Adrenal gland (tissue), 5 donors: ENCODE measurements around the gene PCDHGA2.
"Not testable (repeated sequence)": the region's sequence is repeated elsewhere in the genome, so short reads cannot be mapped to it uniquely, and the experiment has no call there.

Experiments
- CTCF ChIP-seq, 6 experiments: fragments of 450-650 bp in 4 of 6; fragments of 200-600 bp in 2 of 6; sonication (generic) in 1 of 6; IDR thresholded peaks; 1 replicate in 5 of 6; 2 replicates in 1 of 6; pipeline versions ENCODE4 v1.5.1 to v1.8.0; 2016 to 2021; ENCODE audit warnings: antibody characterized with exemption in 6 of 6, mild to moderate bottlenecking in 2 of 6, moderate library complexity in 1 of 6
- POLR2A ChIP-seq, 2 donors: fragments of 450-650 bp; IDR thresholded peaks; one replicate each; pipeline ENCODE4 v1.6.1; 2017; ENCODE audit warnings: antibody characterized with exemption in 2 of 2, mild to moderate bottlenecking in 2 of 2, moderate library complexity in 1 of 2
- donor health status: DM: no; HTN: no; CAD: no.

GRCh38 chr5:141375444-141376155, 37.0 kb downstream of the PCDHGA2 start:
- not testable (repeated sequence) for TF ChIP-seq CTCF, POLR2A (IDR thresholded peaks at IDR 0.05)
